GM23338 (cell line): ENCODE data around the gene PSMG1. TPM values are rescaled to one million over a fixed set of nuclear protein-coding genes. Genes with fewer than 3 reads are reported as not detected.

Experiments
- ATAC-seq: fragments of 200-7000 bp; cut with Tn5 transposase; 3 replicates; pipeline ENCODE4 v1.9.1; 2020
- DNase-seq: peaks from one replicate; pipeline ENCODE4 v3.0.0-alpha.2; 2015; ENCODE audit warnings: low spot score
- H2AFZ ChIP-seq: fragments of 200-600 bp; sonication (generic); 2 replicates; pipeline ENCODE4 v1.8.0; 2016; ENCODE audit warnings: antibody characterized with exemption, mild to moderate bottlenecking, moderate library complexity
- H3F3A ChIP-seq: fragments of 200-600 bp; sonication (generic); replicated peaks from 2 replicates; pipeline ENCODE4 v1.8.0; 2017; ENCODE audit warnings: antibody characterized with exemption, mixed run types, low read depth
- H3K27ac ChIP-seq: fragments of 200-600 bp; sonication (generic); 2 replicates; pipeline ENCODE4 v1.6.1; 2016; ENCODE audit warnings: low read depth
- H3K27me3 ChIP-seq: fragments of 200-600 bp; sonication (generic); 2 replicates; pipeline ENCODE4 v1.8.0; 2016; ENCODE audit warnings: mild to moderate bottlenecking, mixed run types, moderate library complexity; ENCODE audit not compliant: insufficient read depth
- H3K36me3 ChIP-seq: fragments of 200-600 bp; sonication (generic); 2 replicates; pipeline ENCODE4 v1.8.0; 2016; ENCODE audit warnings: mild to moderate bottlenecking; ENCODE audit not compliant: insufficient read depth
- H3K4me1 ChIP-seq: fragments of 200-600 bp; sonication (generic); 2 replicates; pipeline ENCODE4 v1.8.0; 2016; ENCODE audit warnings: mild to moderate bottlenecking, moderate library complexity; ENCODE audit not compliant: insufficient read depth
- H3K4me2 ChIP-seq: fragments of 200-600 bp; sonication (generic); 2 replicates; pipeline ENCODE4 v1.7.1; 2017; ENCODE audit warnings: mixed run types
- H3K4me3 ChIP-seq: fragments of 200-600 bp; sonication (generic); 2 replicates; pipeline ENCODE4 v1.6.1; 2016; ENCODE audit warnings: mixed run types
- H3K79me2 ChIP-seq: fragments of 200-600 bp; sonication (generic); replicated peaks from 2 replicates; pipeline ENCODE4 v1.8.0; 2017; ENCODE audit warnings: mild to moderate bottlenecking; ENCODE audit not compliant: insufficient read depth
- H3K9me2 ChIP-seq: fragments of 200-600 bp; sonication (generic); 2 replicates; pipeline ENCODE4 v1.8.0; 2017; ENCODE audit not compliant: insufficient read depth
- H4K20me1 ChIP-seq: fragments of 200-600 bp; sonication (generic); replicated peaks from 2 replicates; pipeline ENCODE4 v1.8.0; 2017; ENCODE audit warnings: mild to moderate bottlenecking; ENCODE audit not compliant: insufficient read depth
- H3K27ac Mint-ChIP-seq: 2 replicates; pipeline ENCODE4 v1.8.0; 2020; ENCODE audit warnings: inconsistent platforms, mild to moderate bottlenecking, moderate library complexity, mixed read lengths
- H3K27me3 Mint-ChIP-seq: 3 replicates; pipeline ENCODE4 v1.8.0; 2022; ENCODE audit warnings: low read depth, mild to moderate bottlenecking, moderate library complexity, mixed read lengths, inconsistent platforms; ENCODE audit not compliant: insufficient read depth, poor library complexity
- H3K36me3 Mint-ChIP-seq: 3 replicates; pipeline ENCODE4 v1.8.0; 2021; ENCODE audit warnings: low read depth, mild to moderate bottlenecking, inconsistent platforms, moderate library complexity, mixed read lengths
- H3K4me1 Mint-ChIP-seq: 3 replicates; pipeline ENCODE4 v1.8.0; 2020; ENCODE audit warnings: mild to moderate bottlenecking, inconsistent platforms, mixed read lengths
- H3K4me3 Mint-ChIP-seq: 3 replicates; pipeline ENCODE4 v1.8.0; 2021; ENCODE audit warnings: moderate library complexity, mild to moderate bottlenecking, inconsistent platforms, mixed read lengths
- H3K9me3 Mint-ChIP-seq: 3 replicates; pipeline ENCODE4 v1.8.0; 2020; ENCODE audit warnings: moderate library complexity, mild to moderate bottlenecking, inconsistent platforms, mixed read lengths
- CREB1 ChIP-seq: fragments of 250-450 bp; sonication (Bioruptor Pico); IDR thresholded peaks from 2 replicates; pipeline ENCODE4 v1.5.0; 2020; ENCODE audit warnings: low read depth, mild to moderate bottlenecking, moderate library complexity
- ETS1 ChIP-seq: IDR thresholded peaks from 2 replicates; pipeline ENCODE4 v1.6.1; 2016; ENCODE audit warnings: antibody characterized with exemption
- EZH2 ChIP-seq: fragments of 200-600 bp; sonication (generic); IDR thresholded peaks from one replicate; pipeline ENCODE4 v1.8.0; 2017; ENCODE audit warnings: antibody characterized with exemption, mild to moderate bottlenecking, low read depth; ENCODE audit not compliant: unreplicated experiment
- EZH2phosphoT487 ChIP-seq: fragments of 200-600 bp; sonication (generic); IDR thresholded peaks from one replicate; pipeline ENCODE4 v1.8.1; 2018; ENCODE audit warnings: antibody characterized with exemption; ENCODE audit not compliant: unreplicated experiment
- JUNB ChIP-seq: IDR thresholded peaks from one replicate; pipeline ENCODE4 v1.6.1; 2016; ENCODE audit warnings: antibody characterized with exemption; ENCODE audit not compliant: unreplicated experiment
- NANOG ChIP-seq: IDR thresholded peaks from 2 replicates; pipeline ENCODE4 v1.6.1; 2016; ENCODE audit warnings: antibody characterized with exemption, borderline replicate concordance
- POLR2AphosphoS5 ChIP-seq: IDR thresholded peaks from 2 replicates; pipeline ENCODE4 v1.6.1; 2016; ENCODE audit warnings: antibody characterized with exemption, low read depth
- REST ChIP-seq: IDR thresholded peaks from one replicate; pipeline ENCODE4 v1.6.1; 2018; ENCODE audit warnings: antibody characterized with exemption; ENCODE audit not compliant: unreplicated experiment
- STAT1 ChIP-seq: IDR thresholded peaks from one replicate; pipeline ENCODE4 v1.6.1; 2016; ENCODE audit warnings: antibody characterized with exemption; ENCODE audit not compliant: unreplicated experiment
- ZNF114 ChIP-seq: fragments of 250-450 bp; sonication (Bioruptor Pico); IDR thresholded peaks from 2 replicates; pipeline ENCODE4 v1.5.0; 2020; ENCODE audit warnings: mild to moderate bottlenecking, moderate library complexity
- ZNF331 ChIP-seq: fragments of 250-450 bp; sonication (Bioruptor Pico); IDR thresholded peaks from 2 replicates; pipeline ENCODE4 v1.5.0; 2020; ENCODE audit warnings: low read depth, mild to moderate bottlenecking, moderate library complexity
- polyA plus RNA-seq: library from polyadenylated mRNA; unstranded; fragments of >200 nt; fragmentation: Nextera tagmentation; extraction: Ambion mirVana; gene quantifications from 2 replicates; pipeline ENCODE4 v1.2.1, GENCODE V29; 2016
- total RNA-seq: library from RNA; depleted of rRNA; stranded (reverse); fragments of >200 nt; shearing (Covaris generic); gene quantifications from 2 replicates; pipeline ENCODE4 v1.2.3, GENCODE V29; 2014
- TF ChIP-seq, protein P1 (sequence below), 2 experiments: fragments of 200-600 bp in 1 of 2; sonication (generic) in 1 of 2; conservative IDR thresholded peaks; 2 replicates each; pipeline versions ENCODE4 v1.5.1 to v1.6.1; 2016 to 2017; ENCODE audit warnings: antibody characterized with exemption in 2 of 2, low read depth in 2 of 2, mild to moderate bottlenecking in 2 of 2, moderate library complexity in 1 of 2

The PSMG1 gene
- total and polyA plus RNA-seq, 2 experiments from 2014 or later = 78.4 to 158 TPM

GRCh38 chr21:39131791-39132190, 51.5 kb downstream of the PSMG1 start:
- Histone ChIP-seq H3K4me1 (no peaks in the 10 kb centered on the region), H3K36me3 (no peaks in the 10 kb centered on the region), H3K4me2 (no peak overlapping the region), H4K20me1 (no peaks in the 10 kb centered on the region), H2AFZ (no peak overlapping the region), H3F3A (no peaks in the 10 kb centered on the region), H3K27ac (no peak overlapping the region), H3K4me3 (no peak overlapping the region), H3K27me3 (no peaks in the 10 kb centered on the region), H3K79me2 (no peaks in the 10 kb centered on the region), H3K9me2 (no peaks in the 10 kb centered on the region)
- DNase-seq (no peak), ATAC-seq (no peak)
- no peaks in the 10 kb centered on the region for H3K36me3 Mint-ChIP-seq
- no peak overlapping the region for H3K27ac Mint-ChIP-seq
- no peaks in the 10 kb centered on the region for H3K4me1 Mint-ChIP-seq
- no peaks in the 10 kb centered on the region; the same call in 2 of the 3 replicates for H3K9me3 Mint-ChIP-seq
- peaks cover 5% of the 10 kb centered on the region for H3K27me3 Mint-ChIP-seq
- no peak overlapping the region for H3K4me3 Mint-ChIP-seq
- TF ChIP-seq EZH2 = no peak
- no peak for TF ChIP-seq POLR2AphosphoS5
- no peak for TF ChIP-seq STAT1
- no peak for TF ChIP-seq ZNF114 (CRISPR knock-in tag)
- TF ChIP-seq EZH2phosphoT487 = no peak
- TF ChIP-seq NANOG = no peak
- TF ChIP-seq CREB1 (CRISPR knock-in tag) = no peak
- TF ChIP-seq, protein P1, sequence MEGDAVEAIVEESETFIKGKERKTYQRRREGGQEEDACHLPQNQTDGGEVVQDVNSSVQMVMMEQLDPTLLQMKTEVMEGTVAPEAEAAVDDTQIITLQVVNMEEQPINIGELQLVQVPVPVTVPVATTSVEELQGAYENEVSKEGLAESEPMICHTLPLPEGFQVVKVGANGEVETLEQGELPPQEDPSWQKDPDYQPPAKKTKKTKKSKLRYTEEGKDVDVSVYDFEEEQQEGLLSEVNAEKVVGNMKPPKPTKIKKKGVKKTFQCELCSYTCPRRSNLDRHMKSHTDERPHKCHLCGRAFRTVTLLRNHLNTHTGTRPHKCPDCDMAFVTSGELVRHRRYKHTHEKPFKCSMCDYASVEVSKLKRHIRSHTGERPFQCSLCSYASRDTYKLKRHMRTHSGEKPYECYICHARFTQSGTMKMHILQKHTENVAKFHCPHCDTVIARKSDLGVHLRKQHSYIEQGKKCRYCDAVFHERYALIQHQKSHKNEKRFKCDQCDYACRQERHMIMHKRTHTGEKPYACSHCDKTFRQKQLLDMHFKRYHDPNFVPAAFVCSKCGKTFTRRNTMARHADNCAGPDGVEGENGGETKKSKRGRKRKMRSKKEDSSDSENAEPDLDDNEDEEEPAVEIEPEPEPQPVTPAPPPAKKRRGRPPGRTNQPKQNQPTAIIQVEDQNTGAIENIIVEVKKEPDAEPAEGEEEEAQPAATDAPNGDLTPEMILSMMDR (conservative IDR thresholded peaks at IDR 0.05; ENCODE audit: low read depth in 2 of 2) = no peak
- TF ChIP-seq REST = no peak
- TF ChIP-seq ETS1 = no peak
- no peak for TF ChIP-seq JUNB
- no peak for TF ChIP-seq ZNF331 (CRISPR knock-in tag)
